Mononuclear cell (primary cell): Measurements from ENCODE around the gene ABCC12. TPM values are rescaled to one million over a fixed set of nuclear protein-coding genes. Genes with fewer than 3 reads are reported as not detected.

Source experiments
- H3K27me3 ChIP-seq: 2 replicates; pipeline ENCODE4 v1.6.0; 2011; ENCODE audit warnings: low read length, control low read depth; ENCODE audit not compliant: insufficient read depth
- H3K4me1 ChIP-seq: 2 replicates; pipeline ENCODE4 v1.5.1; 2011; ENCODE audit warnings: mild to moderate bottlenecking, low read length, control low read depth; ENCODE audit not compliant: insufficient read depth
- H3K4me3 ChIP-seq: 2 replicates; pipeline ENCODE4 v1.5.1; 2011; ENCODE audit warnings: mild to moderate bottlenecking, low read length, moderate library complexity
- H3K9me3 ChIP-seq: 2 replicates; pipeline ENCODE4 v1.5.1; 2011; ENCODE audit warnings: low read depth, mild to moderate bottlenecking, control low read depth, low read length
- total RNA-seq: library from RNA; depleted of rRNA; stranded (reverse); fragments of >200 nt; gene quantifications from one replicate; pipeline ENCODE4 v1.2.3, GENCODE V29; 2012

ABCC12 gene
- total RNA-seq, 1 donor = not detected

DNA sequence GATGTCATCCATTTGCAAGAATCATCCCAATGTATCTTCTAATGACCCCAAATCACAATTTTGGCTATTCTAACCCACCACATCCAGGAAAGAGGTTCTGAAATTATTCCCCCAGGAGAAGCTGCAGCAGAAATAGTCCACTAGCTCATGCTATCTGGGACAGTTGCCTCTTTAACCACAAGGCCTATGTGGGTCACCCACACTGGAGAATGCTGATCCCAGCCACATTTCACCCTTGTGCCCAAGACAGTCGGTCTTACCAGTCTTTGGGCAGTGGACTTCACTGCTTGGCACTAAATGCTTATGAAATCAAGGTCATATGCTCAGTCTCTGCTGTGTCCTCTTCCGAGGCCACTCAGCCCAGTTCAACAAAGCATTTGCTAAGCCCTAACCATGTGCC is 27.0 kb downstream of the ABCC12 start:
- Histone ChIP-seq H3K4me1 (no peaks in the 10 kb centered on the region), H3K27me3 (no peaks in the 10 kb centered on the region), H3K9me3 (no peaks in the 10 kb centered on the region), H3K4me3 (no peak overlapping the region)

DNA sequence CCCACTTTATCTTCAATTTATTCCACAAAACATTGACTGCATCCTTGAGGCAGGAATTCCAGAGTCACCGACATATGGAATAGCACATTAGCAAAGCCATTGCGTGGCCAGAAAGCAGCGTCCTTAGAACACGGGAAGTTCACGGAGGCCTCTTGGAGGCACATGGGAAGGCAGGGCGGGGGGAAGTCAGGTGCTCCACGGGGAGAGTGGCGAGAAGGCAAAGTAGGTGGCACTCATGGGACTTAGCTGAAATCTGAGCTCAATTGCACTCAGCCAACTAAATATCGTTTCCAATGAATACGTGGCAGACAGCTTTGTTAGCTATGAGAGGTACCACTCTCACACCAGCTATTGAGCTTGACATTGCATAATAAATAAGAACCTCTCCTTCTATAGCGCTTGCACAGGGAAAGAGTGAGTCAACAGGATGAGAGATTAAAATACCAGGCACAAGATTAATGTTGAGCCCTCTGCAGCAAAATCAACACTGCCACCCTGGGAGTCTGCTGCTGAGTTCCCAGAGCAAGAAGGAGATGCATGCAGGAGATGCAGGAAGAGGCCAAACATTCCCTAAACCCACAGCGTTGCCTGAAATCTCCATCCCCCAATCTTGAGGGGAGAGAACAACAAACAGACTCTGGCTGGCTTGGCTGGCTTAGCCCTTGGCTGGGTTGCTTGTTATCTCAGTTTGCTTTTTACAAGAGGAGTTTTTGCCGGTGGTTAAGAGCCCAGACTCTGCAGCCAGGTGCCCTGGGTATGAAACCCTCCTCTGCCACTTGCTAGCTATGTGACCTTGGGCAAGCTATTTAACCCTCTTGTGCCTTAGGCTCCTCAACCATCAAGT is 28.8 kb downstream of the ABCC12 start:
- Histone ChIP-seq H3K27me3 (no peaks in the 10 kb centered on the region), H3K4me3 (no peak overlapping the region), H3K4me1 (no peaks in the 10 kb centered on the region), H3K9me3 (no peaks in the 10 kb centered on the region)

DNA sequence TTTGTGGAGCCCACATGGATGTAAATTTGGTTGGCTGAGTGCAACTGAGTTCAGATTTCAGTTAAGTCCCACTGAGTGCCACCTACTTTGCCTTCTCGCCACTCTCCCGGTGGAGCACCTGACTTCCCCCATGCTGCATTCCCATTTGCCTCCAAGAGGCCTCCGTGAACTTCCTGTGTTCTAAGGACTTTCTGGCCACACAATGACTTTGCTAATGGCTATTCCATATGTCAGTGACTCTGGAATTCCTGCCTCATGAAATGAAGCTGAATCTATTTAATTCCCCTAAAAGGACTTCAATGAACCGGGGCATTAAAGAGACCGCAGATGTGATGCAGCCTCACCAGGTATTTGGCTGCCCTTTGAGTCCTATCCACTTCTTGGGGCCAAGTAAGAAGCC is 29.9 kb downstream of the ABCC12 start:
- Histone ChIP-seq H3K4me3 (no peak overlapping the region), H3K27me3 (no peaks in the 10 kb centered on the region), H3K9me3 (no peaks in the 10 kb centered on the region), H3K4me1 (no peaks in the 10 kb centered on the region)

DNA sequence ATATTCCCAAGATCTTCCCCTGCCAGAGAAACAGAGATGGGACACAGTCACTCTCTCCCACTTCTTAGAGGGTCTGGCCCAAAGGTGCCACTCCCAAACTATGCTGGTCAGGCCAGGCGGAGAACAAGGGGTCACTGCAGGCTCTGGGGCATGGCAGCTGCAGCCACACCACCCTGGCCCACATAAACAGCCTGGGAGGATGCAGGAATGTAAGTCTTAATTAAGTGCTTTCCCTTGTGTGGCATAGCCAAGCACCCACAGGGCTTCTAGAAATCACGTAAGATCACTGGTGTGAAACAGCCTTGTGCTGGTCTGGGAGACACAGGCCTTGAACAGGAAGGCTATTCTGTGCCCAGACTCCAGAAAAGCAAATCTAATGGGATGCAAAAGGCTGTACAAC is 31.5 kb downstream of the ABCC12 start:
- Histone ChIP-seq H3K4me3 (no peak overlapping the region), H3K9me3 (no peaks in the 10 kb centered on the region), H3K27me3 (no peaks in the 10 kb centered on the region), H3K4me1 (no peaks in the 10 kb centered on the region)

DNA sequence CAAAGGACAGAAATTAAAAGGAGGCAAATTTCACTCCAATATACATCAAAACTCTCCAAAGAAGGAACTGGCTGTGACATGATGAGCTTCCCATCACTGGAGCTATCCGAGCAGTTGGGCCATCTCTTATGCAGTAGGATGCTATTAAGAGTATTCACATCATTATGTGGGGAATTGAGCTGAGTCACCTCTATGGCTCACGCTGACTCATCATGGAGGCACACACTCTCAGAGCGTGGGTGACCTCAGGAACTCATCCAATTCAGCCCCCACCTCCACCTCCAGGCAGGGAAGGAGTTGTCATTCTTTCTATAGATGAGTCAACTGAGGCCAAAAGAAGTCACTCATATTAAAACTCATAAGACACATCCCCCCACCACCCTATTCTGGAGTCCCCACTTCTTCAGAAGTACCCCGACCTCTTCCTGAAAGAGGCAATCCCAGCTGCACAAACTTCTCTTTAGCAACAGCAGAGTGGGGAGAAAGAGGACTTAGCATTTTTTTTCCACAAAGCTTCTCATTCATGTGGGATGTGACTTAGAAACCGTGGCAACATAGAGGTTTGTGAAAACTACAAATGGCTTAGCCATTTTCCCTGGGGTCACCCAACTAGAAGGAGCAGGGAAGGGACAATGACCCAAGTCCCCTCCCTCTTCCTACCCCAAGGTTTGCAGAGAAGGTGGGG is 32.5 kb downstream of the ABCC12 start:
- H3K4me3 ChIP-seq = no peak overlapping the region
- no peaks in the 10 kb centered on the region for H3K4me1 ChIP-seq
- H3K27me3 ChIP-seq = no peaks in the 10 kb centered on the region
- H3K9me3 ChIP-seq = no peaks in the 10 kb centered on the region

DNA sequence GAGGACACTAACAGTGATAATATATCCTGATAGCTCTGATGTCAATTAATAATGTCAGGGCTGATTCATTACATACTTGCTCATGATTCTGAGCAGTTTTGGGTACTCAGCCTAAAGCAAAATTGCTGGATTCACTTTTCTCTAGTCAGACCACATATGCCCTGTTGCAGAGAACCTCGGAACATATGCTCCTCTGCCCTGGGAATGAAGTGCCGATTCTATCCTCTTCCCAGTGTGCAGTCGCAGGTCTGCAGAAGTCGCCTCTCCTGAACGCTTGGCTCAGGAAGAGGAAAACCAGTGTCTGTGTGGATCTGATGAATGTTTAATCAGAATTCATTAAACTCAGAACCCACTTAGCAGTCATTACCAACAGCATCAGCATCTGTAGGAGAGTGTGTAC is 34.5 kb downstream of the ABCC12 start:
- no peaks in the 10 kb centered on the region for H3K4me1 ChIP-seq
- H3K4me3 ChIP-seq = no peak overlapping the region
- no peaks in the 10 kb centered on the region for H3K27me3 ChIP-seq
- H3K9me3 ChIP-seq = no peaks in the 10 kb centered on the region

DNA sequence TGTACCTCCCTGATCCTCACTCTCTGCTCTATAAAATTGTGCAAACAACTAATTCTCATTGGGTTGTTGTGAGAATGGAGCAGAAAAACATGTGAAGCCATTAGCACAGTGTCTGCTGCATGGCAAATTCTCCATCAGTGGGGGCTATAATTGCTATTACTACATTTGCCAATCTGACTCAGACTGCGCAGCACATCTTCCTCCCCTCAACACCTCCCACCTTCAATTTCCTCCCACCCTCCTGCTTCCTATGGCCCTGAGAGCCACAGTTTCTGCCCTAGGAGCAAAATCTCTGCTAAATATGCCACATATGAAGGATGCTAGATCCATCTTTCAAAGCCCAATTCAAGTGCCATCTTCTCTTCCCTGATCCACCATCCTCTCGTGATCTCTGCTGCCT is 37.0 kb downstream of the ABCC12 start:
- no peaks in the 10 kb centered on the region for H3K27me3 ChIP-seq
- no peaks in the 10 kb centered on the region for H3K9me3 ChIP-seq
- H3K4me3 ChIP-seq = no peak overlapping the region
- no peaks in the 10 kb centered on the region for H3K4me1 ChIP-seq

DNA sequence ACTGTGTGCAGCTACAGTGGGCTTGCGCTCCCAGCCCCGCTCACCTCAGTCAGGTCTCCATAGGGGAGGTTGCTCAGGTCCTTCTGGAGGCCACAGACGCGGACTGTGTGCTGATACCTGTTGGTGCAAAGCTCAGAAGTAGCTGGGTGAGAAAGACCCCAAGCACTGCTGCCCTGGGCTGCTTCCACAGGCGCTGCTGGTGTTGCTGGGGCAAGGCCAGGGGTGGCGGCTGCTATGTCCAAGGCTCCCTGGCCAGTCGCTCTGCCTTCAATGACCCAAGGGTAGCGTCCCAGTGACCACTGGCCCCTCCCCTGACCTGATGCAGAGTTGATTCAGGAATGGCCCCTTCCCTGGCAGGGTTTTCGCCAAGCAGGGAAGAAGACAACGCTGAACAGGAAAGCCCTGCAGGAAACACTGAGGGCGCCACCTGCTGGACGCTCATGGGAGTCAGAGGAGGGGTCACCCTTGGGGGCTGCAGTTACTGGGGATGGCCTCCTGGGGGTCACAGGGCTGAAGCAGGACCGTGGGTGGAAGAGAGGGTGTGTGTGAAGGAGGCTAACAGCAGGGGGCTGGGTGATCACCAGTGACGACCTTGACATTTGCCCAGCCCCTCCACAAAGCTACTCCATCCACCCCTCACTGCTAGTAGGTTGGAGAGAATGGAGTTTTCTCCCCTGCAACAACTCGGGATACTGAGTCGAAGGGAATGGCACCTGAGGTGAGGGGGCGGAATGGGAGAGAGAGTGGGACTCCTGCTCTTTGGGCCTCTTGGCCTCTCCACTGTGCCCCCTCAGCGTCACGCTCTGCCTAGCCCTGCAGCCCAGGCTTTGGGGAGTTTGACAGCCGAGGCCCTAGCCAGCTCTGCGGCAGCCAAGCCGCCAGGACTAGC is 38.3 kb downstream of the ABCC12 start:
- no peaks in the 10 kb centered on the region for H3K9me3 ChIP-seq
- no peaks in the 10 kb centered on the region for H3K4me1 ChIP-seq
- no peak overlapping the region for H3K4me3 ChIP-seq
- H3K27me3 ChIP-seq = no peaks in the 10 kb centered on the region

DNA sequence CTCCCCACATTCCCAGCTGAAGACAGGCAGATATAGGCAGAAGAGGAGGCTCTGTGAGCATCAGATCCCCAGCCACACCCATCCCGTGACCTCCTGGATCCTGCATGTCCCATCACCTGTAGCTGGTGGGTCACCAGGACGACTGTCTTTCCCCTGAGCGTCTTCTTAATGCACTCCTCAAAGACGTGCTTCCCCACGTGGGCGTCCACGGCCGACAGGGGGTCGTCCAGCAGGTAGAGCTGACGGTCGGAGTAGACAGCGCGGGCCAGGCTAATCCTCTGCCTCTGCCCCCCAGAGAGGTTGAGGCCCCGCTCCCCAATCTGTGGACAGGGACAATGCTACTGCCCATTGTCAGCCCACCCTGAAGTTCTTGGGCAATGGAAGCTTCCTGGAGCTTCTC is 40.5 kb downstream of the ABCC12 start:
- Histone ChIP-seq H3K4me1 (no peaks in the 10 kb centered on the region), H3K9me3 (no peaks in the 10 kb centered on the region), H3K4me3 (no peak overlapping the region), H3K27me3 (no peaks in the 10 kb centered on the region)

DNA sequence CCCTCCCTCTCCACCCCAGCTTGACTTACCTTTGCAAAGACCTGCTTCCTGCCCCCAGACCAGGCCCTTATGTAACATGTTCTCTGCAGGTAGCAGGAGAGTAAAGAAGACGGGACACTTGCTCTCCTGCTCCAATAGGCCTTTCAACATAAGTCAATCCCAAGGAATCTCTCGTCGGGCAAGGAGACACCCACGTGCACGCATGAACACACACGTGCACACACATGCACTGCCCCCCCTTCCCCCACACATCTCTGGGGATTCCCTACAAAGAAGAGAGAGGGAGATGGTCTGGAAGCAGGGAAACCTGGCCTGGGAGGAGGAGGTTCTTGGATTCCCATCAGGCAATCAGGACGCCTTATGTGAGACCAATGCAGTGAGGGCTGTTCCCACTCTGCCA is 41.4 kb downstream of the ABCC12 start:
- H3K9me3 ChIP-seq = no peaks in the 10 kb centered on the region
- H3K4me3 ChIP-seq = no peak overlapping the region
- no peaks in the 10 kb centered on the region for H3K4me1 ChIP-seq
- no peaks in the 10 kb centered on the region for H3K27me3 ChIP-seq

DNA sequence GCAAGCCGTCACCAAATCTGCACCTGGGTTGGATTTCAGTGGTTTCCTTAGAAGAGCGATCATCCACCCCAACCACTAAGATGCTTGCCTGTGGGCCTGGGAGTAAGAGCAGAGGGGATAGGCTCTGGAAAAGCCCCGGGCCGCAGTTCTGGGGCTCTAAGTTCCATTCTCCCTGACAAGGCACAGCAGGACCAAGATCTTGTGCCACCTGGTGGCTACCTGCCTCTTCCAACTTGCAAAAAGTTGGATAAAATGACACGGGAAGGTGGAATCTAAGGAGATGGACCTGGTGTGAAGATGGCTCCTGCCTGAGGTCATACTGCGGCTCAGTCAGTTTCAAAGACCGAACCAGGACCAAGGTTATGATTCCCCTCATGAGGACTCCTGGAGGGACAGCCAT is 42.3 kb downstream of the ABCC12 start:
- Histone ChIP-seq H3K4me3 (no peak overlapping the region), H3K9me3 (no peaks in the 10 kb centered on the region), H3K27me3 (no peaks in the 10 kb centered on the region), H3K4me1 (no peaks in the 10 kb centered on the region)

DNA sequence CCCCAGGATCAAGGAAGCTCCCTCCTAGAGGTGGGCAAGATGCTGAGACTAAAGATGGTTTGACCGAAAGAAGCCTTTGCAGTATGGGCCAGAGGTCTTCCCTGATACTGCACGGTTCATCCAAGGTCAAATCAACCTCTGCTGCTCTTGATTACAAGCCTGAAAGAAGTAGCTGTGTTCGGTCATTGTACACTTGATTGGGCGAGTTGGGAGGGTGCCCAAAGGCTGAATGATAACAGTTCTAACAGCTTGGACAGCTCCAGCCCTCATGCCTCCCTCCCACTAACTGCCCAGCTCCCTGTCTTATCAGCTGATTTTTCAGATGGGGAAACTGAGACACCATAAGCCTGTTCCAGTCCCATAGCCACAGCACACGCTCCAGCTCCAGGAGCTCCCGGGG is 42.8 kb downstream of the ABCC12 start:
- Histone ChIP-seq H3K9me3 (no peaks in the 10 kb centered on the region), H3K27me3 (no peaks in the 10 kb centered on the region), H3K4me1 (no peaks in the 10 kb centered on the region), H3K4me3 (no peak overlapping the region)

DNA sequence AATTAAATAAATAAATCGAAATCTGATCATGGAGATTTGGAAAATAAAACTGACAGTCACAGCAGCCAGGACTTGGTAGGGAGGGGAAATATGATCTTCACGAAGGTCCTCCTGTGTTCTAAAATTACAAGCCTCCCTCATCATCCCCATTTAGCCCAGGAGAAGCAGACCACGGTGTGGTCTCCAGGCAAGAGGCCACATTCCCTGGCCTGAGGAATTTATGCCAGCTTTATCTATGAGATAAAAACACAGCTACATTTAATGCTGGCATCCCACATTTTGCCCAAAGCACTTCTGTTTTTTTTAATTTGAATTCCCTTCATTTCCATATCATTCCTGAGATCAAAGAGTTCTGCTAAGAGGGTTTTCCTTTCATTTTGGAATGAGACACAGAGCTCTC is 43.2 kb downstream of the ABCC12 start:
- no peaks in the 10 kb centered on the region for H3K4me1 ChIP-seq
- no peaks in the 10 kb centered on the region for H3K27me3 ChIP-seq
- no peaks in the 10 kb centered on the region for H3K9me3 ChIP-seq
- no peak overlapping the region for H3K4me3 ChIP-seq

DNA sequence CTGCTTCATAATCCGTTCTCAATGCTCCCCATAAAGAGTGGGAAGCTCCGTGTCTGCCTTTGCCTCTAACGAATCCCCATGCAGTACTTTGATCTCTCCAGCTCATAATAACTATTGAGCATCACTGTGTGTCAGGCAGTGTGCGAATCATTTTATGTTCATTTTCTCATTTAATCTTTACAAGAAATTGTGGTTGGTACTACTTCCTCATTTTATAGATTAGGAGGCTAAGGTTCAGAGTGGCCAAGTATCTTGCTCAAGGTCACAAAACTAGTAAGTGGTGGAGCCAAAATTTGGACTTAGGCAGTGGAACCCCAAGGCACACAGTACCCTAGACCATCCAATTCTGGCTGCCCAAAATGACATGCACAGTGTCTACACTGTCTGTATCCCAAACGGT is 44.8 kb downstream of the ABCC12 start:
- H3K27me3 ChIP-seq = no peaks in the 10 kb centered on the region
- H3K4me3 ChIP-seq = no peak overlapping the region
- H3K4me1 ChIP-seq = no peaks in the 10 kb centered on the region
- H3K9me3 ChIP-seq = no peaks in the 10 kb centered on the region

DNA sequence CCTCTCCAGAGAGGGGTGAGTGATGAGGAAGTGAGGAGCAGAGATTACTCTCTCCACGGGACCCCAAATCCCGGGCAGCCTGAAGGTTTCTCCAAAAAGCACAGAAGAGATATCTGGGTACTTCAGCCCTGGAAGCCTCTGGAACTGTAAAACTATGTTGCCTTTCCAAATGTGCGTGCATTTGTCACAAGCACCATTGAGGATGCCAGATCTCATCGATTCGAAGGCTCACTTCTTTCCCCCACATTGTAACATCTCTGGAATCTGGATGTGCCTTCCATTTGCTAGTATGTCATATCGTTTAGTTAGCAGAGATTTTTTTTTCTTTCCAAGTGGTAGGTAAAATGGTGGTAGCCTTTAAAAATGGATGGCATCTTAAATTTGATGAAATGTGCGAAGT is 45.8 kb downstream of the ABCC12 start:
- Histone ChIP-seq H3K9me3 (no peaks in the 10 kb centered on the region), H3K4me3 (no peak overlapping the region), H3K27me3 (no peaks in the 10 kb centered on the region), H3K4me1 (no peaks in the 10 kb centered on the region)
